ENCODE data around the gene MT1B. TPM values are rescaled to one million over a fixed set of nuclear protein-coding genes. Genes with fewer than 3 reads are reported as not detected.

Gene MT1B
- total RNA-seq = not detected

GRCh38 chr16:56651586-56651985, at the start of gene MT1B:
Gene MT1B, plus strand, starts transcription at chr16:56651886. Its CDS starts 68 bp downstream, at chr16:56651954.

GRCh38 chr16:56608043-56608875, 43.4 kb upstream of the MT1B start, which contains the start of gene MT2A:
Gene MT2A, plus strand, starts transcription at chr16:56608584. Its CDS starts 72 bp downstream, at chr16:56608656.

GRCh38 chr16:56625140-56625942, 26.3 kb upstream of the MT1B start, which contains the start of gene MT1E:
Gene MT1E, plus strand, starts transcription at chr16:56625781. Its CDS starts 71 bp downstream, at chr16:56625852.

GRCh38 chr16:56632156-56632847, 19.4 kb upstream of the MT1B start, which contains the start of gene MT1M:
Gene MT1M, plus strand, starts transcription at chr16:56632659. Its CDS starts 73 bp downstream, at chr16:56632732.

GRCh38 chr16:56637814-56638750, 13.6 kb upstream of the MT1B start, which contains the start of gene MT1A:
Gene MT1A, plus strand, starts transcription at chr16:56638666. Its CDS starts 73 bp downstream, at chr16:56638739.

GRCh38 chr16:56657555-56658326, 6.1 kb downstream of the MT1B start, which contains the start of gene MT1F:
Gene MT1F, plus strand, starts transcription at chr16:56657959. Its CDS starts 100 bp downstream, at chr16:56658059.

GRCh38 chr16:56667581-56668571, 16.2 kb downstream of the MT1B start, which contains the start of gene MT1G:
Gene MT1G, minus strand, starts transcription at chr16:56668065. Its CDS starts 72 bp downstream, at chr16:56667993.

GRCh38 chr16:56669005-56669839, 17.5 kb downstream of the MT1B start, which contains the start of gene MT1H:
Gene MT1H, plus strand, starts transcription at chr16:56669814. Its CDS starts 71 bp downstream, at chr16:56669885.

GRCh38 chr16:56681939-56682702, 30.4 kb downstream of the MT1B start, which contains the start of gene MT1X:
Gene MT1X, plus strand, starts transcription at chr16:56682470. Its CDS starts 71 bp downstream, at chr16:56682541.

Other genes with a start within 250 kb of the MT1B start
- 10 to 100 TPM; 53.4 to 53.9 TPM for gene AMFR, start 226.3 kb upstream of the MT1B start, total RNA-seq
- gene NUDT21, start 200.6 kb upstream of the MT1B start, total RNA-seq = 100 to 1,000 TPM; 175 TPM
- 10 to 100 TPM; 34.8 to 37.1 TPM for gene OGFOD1, start 200.3 kb upstream of the MT1B start, total RNA-seq
- gene BBS2, start 131.9 kb upstream of the MT1B start, total RNA-seq = 10 to 100 TPM; 21.7 to 22.4 TPM
- gene MT4, start 86.8 kb upstream of the MT1B start, total RNA-seq = not detected
- 1 to 10 TPM; 4.3 to 4.8 TPM for gene MT3, start 62.4 kb upstream of the MT1B start, total RNA-seq
- 10 to 100 TPM; 46.6 to 52.2 TPM for gene MT2A, start 43.3 kb upstream of the MT1B start, total RNA-seq
- 10 to 100 TPM; 15.5 to 21.7 TPM for gene MT1E, start 26.1 kb upstream of the MT1B start, total RNA-seq
- not detected for gene MT1M, start 19.2 kb upstream of the MT1B start, total RNA-seq
- gene MT1A, start 13.2 kb upstream of the MT1B start, total RNA-seq = not detected
- 10 to 100 TPM; 22.0 to 23.7 TPM for gene MT1F, start 6.1 kb downstream of the MT1B start, total RNA-seq
- gene MT1G, start 16.2 kb downstream of the MT1B start, total RNA-seq = 1 to 10 TPM; 3.2 to 4.7 TPM
- gene MT1H, start 17.9 kb downstream of the MT1B start, total RNA-seq = not detected
- gene MT1X, start 30.6 kb downstream of the MT1B start, total RNA-seq = 10 to 100 TPM; 45.1 to 49.9 TPM
- 10 to 100 TPM; 62.8 to 65.1 TPM for gene NUP93, start 78.2 kb downstream of the MT1B start, total RNA-seq
- gene SLC12A3, start 213.3 kb downstream of the MT1B start, total RNA-seq = not detected